ENCODE measurements around the gene ARNT2.

Gene ARNT2

DNA sequence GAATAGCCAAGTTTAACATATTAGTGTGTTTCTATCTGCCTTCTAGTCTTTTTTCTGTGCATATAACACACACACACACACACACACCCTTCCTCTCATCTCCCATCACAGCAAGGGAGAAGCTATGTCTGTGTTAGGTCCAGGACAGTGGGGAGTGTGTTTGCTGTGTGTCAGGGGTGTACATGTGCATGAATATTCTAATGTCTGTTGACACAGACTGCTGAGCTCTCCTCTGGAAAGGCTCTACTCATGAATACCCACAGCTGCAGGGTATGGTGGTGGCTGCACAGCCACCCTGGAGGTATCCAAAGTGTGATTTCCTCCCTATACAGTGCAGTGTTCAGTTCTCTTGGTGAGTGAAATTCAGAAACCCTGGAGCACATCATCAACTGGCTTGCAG lies 42.9 kb downstream of the ARNT2 start:
- no peaks in the 10 kb centered on the region for H3K4me1 ChIP-seq (ENCODE audit: control extremely low read depth in 1 of 4, control insufficient read depth in 4 of 4, insufficient read depth in 4 of 4, low read length in 3 of 4)
- CTCF ChIA-PET = interaction anchor here (1.0 to 1.1 kb wide), 2 partner anchors 8 to 333 kb away, joined by 3 read pairs; no protein-coding TSS in a partner anchor
- POLR2A ChIA-PET = no interaction called here
- peaks cover 0 to 5% (median 1%) of the 10 kb centered on the region in 5 experiments for H3K27me3 ChIP-seq (replicated peaks in 2 of 5; ENCODE audit: control insufficient read depth in 4 of 5, insufficient read depth in 5 of 5, low read length in 4 of 5)
- no peak for DNase-seq
- H3K9me3 ChIP-seq (ENCODE audit: control extremely low read depth in 1 of 5, control insufficient read depth in 4 of 5, insufficient read depth in 2 of 5, low read depth in 1 of 5, low read length in 4 of 5) = no peaks in the 10 kb centered on the region
- H3K27ac ChIP-seq (ENCODE audit: insufficient read depth in 1 of 2, low read depth in 1 of 2, low read length in 2 of 2, poor library complexity in 1 of 2, severe bottlenecking in 2 of 2) = no peak overlapping the region
- no peaks in the 10 kb centered on the region for H3K36me3 ChIP-seq (ENCODE audit: control insufficient read depth in 4 of 4, insufficient read depth in 4 of 4, low read length in 3 of 4)
- no peak overlapping the region for H3K4me3 ChIP-seq (ENCODE audit: control insufficient read depth in 1 of 7, extremely low read depth in 1 of 7, insufficient read depth in 4 of 7, low read depth in 2 of 7, low read length in 6 of 7)

DNA sequence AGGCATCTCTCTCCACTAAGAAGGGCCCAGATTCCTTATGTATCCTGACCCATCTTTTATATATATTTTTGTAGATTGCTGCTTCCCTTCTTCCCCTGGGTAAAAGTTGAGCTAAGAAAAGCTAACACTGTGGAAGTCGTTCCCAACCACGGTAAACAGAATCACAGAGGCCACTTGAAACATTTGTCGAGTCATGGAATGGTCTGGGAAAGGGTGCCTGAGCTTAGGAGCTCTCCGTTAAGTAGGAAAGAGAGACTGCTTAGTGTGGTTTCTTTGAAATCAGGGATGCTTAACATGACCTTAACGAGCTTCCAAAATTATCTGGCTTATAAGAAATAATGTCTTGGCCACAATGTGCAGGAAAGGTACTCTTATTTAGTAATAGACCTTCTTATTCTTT lies 45.6 kb downstream of the ARNT2 start:
- ChIA-PET POLR2A (interaction anchor here (0.6 kb wide), 1 partner anchor 166 kb away, joined by 4 read pairs; no protein-coding TSS in a partner anchor), CTCF (interaction anchor here (0.8 to 1.7 kb wide), 3 partner anchors 11 to 520 kb away, joined by 3 to 7 read pairs (median 6); no protein-coding TSS in a partner anchor)
- no peaks in the 10 kb centered on the region for H3K36me3 ChIP-seq (ENCODE audit: control insufficient read depth in 4 of 4, insufficient read depth in 4 of 4, low read length in 3 of 4)
- no peaks in the 10 kb centered on the region for H3K9me3 ChIP-seq (ENCODE audit: control extremely low read depth in 1 of 5, control insufficient read depth in 4 of 5, insufficient read depth in 2 of 5, low read depth in 1 of 5, low read length in 4 of 5)
- no peak overlapping the region for H3K27ac ChIP-seq (ENCODE audit: insufficient read depth in 1 of 2, low read depth in 1 of 2, low read length in 2 of 2, poor library complexity in 1 of 2, severe bottlenecking in 2 of 2)
- H3K4me3 ChIP-seq (ENCODE audit: control insufficient read depth in 1 of 7, extremely low read depth in 1 of 7, insufficient read depth in 4 of 7, low read depth in 2 of 7, low read length in 6 of 7) = no peak overlapping the region
- no peak for DNase-seq
- H3K27me3 ChIP-seq (replicated peaks in 2 of 5; ENCODE audit: control insufficient read depth in 4 of 5, insufficient read depth in 5 of 5, low read length in 4 of 5) = peaks cover 0 to 3% (median 0%) of the 10 kb centered on the region in 5 experiments
- no peaks in the 10 kb centered on the region for H3K4me1 ChIP-seq (ENCODE audit: control extremely low read depth in 1 of 4, control insufficient read depth in 4 of 4, insufficient read depth in 4 of 4, low read length in 3 of 4)
- 85% methylated on average over 4 of the region's 5 CpGs for WGBS (ENCODE audit: insufficient coverage)

DNA sequence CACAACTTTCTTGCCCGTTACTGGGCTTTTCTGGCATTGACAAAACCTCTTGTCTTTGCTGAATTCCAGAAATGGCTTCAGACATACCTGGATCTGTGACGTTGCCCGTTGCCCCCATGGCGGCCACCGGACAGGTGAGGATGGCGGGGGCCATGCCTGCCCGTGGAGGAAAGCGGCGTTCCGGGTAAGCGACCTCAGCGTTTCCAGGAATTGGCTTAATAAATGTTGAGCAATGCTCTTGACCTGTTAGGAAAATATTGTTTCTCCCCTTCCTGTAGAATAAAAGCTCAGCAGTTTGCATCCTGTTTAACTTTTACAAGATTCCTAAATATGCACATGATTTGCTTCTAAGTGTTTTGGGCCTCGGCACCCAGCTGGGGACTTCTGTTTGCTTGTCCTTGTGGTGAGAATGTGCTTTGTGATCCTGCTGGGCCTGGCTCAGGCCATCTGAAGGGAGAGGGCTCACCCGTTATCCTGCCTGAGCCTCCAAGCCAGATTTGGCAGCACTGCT lies 46.7 kb downstream of the ARNT2 start:
- ChIA-PET POLR2A (no interaction called here), CTCF (interaction anchor here (1.3 kb wide), 1 partner anchor 328 kb away, joined by 3 read pairs; the partner anchor contains the start of gene CEMIP)
- 96% methylated on average over 12 of the region's 14 CpGs for WGBS (ENCODE audit: insufficient coverage)
- Histone ChIP-seq H3K4me3 (ENCODE audit: control insufficient read depth in 1 of 7, extremely low read depth in 1 of 7, insufficient read depth in 4 of 7, low read depth in 2 of 7, low read length in 6 of 7) (no peak overlapping the region), H3K27me3 (replicated peaks in 2 of 5; ENCODE audit: control insufficient read depth in 4 of 5, insufficient read depth in 5 of 5, low read length in 4 of 5) (peaks cover 0 to 6% (median 0%) of the 10 kb centered on the region in 5 experiments), H3K27ac (ENCODE audit: insufficient read depth in 1 of 2, low read depth in 1 of 2, low read length in 2 of 2, poor library complexity in 1 of 2, severe bottlenecking in 2 of 2) (no peak overlapping the region), H3K9me3 (ENCODE audit: control extremely low read depth in 1 of 5, control insufficient read depth in 4 of 5, insufficient read depth in 2 of 5, low read depth in 1 of 5, low read length in 4 of 5) (no peaks in the 10 kb centered on the region), H3K36me3 (ENCODE audit: control insufficient read depth in 4 of 4, insufficient read depth in 4 of 4, low read length in 3 of 4) (no peaks in the 10 kb centered on the region), H3K4me1 (ENCODE audit: control extremely low read depth in 1 of 4, control insufficient read depth in 4 of 4, insufficient read depth in 4 of 4, low read length in 3 of 4) (no peaks in the 10 kb centered on the region)
- no peak for DNase-seq

DNA sequence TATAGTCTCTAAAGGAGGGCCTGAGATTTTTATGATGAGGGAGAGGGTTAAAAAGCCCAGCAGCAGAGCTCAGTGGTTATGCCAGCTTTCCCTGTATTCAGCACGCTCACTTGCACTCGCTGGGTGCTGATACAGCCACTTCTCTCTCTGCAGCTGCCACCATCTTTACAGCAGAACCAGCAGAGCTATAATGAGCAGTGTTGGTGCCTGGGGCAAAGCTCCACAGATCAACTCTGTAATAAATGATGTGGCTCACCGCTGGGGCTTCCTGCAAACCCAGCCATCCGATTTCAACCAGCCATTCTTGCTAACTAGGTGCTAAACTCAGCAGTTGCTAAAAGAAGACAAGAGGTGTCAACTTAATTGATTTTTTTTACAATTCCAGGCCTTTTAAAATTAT lies 48.0 kb downstream of the ARNT2 start:
- H3K9me3 ChIP-seq (ENCODE audit: control extremely low read depth in 1 of 5, control insufficient read depth in 4 of 5, insufficient read depth in 2 of 5, low read depth in 1 of 5, low read length in 4 of 5) = no peaks in the 10 kb centered on the region
- H3K27me3 ChIP-seq (replicated peaks in 2 of 5; ENCODE audit: control insufficient read depth in 4 of 5, insufficient read depth in 5 of 5, low read length in 4 of 5) = peaks cover 0 to 6% (median 2%) of the 10 kb centered on the region in 5 experiments
- 85% methylated on average over 4 of the region's 4 CpGs for whole genome bisulfite sequencing (ENCODE audit: insufficient coverage)
- no peaks in the 10 kb centered on the region for H3K36me3 ChIP-seq (ENCODE audit: control insufficient read depth in 4 of 4, insufficient read depth in 4 of 4, low read length in 3 of 4)
- no peak overlapping the region for H3K4me3 ChIP-seq (ENCODE audit: control insufficient read depth in 1 of 7, extremely low read depth in 1 of 7, insufficient read depth in 4 of 7, low read depth in 2 of 7, low read length in 6 of 7)
- H3K4me1 ChIP-seq (ENCODE audit: control extremely low read depth in 1 of 4, control insufficient read depth in 4 of 4, insufficient read depth in 4 of 4, low read length in 3 of 4) = no peaks in the 10 kb centered on the region
- H3K27ac ChIP-seq (ENCODE audit: insufficient read depth in 1 of 2, low read depth in 1 of 2, low read length in 2 of 2, poor library complexity in 1 of 2, severe bottlenecking in 2 of 2) = no peak overlapping the region
- CTCF ChIA-PET = interaction anchor here (1.3 kb wide), 1 partner anchor 327 kb away, joined by 3 read pairs; the partner anchor contains the start of gene CEMIP
- POLR2A ChIA-PET = no interaction called here
- DNase-seq = no peak

DNA sequence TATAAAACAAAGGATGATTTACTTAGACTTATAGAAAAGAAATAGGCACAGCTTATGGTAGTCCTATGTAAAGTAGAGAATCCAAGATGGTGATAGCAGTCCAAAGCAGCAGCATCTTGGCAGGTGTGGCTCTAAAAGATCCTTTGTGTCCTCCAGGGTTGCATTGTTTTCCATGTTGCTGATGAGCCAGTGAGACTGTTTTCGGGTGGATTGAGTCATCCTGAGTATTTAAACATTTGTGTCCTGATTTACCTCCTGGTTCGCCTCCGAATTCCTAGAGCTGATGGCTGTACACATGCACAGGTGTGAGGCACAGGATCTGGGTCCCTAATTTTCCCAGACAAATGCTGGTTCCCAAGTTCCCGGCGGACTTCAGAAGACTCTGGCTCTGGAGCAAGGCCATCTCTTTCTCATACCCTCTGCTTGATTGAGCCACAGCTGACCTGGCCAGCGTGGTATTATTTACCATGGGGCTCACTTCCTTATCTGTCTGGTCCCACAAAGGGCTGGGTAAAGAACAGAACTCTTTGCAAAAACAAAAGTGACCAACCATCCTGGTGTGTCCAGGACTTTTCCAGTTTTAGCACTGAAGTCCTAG lies 51.0 kb downstream of the ARNT2 start:
- no peaks in the 10 kb centered on the region for H3K9me3 ChIP-seq (ENCODE audit: control extremely low read depth in 1 of 5, control insufficient read depth in 4 of 5, insufficient read depth in 2 of 5, low read depth in 1 of 5, low read length in 4 of 5)
- CTCF ChIA-PET = interaction anchor here (0.6 to 4.7 kb wide), 19 partner anchors 8 to 517 kb away, joined by 3 to 30 read pairs (median 4); partner anchors contain the start of gene CEMIP
- H3K27ac ChIP-seq (ENCODE audit: insufficient read depth in 1 of 2, low read depth in 1 of 2, low read length in 2 of 2, poor library complexity in 1 of 2, severe bottlenecking in 2 of 2) = no peak overlapping the region
- H3K4me1 ChIP-seq (ENCODE audit: control extremely low read depth in 1 of 4, control insufficient read depth in 4 of 4, insufficient read depth in 4 of 4, low read length in 3 of 4) = no peaks in the 10 kb centered on the region
- POLR2A ChIA-PET = no interaction called here
- 86% methylated on average over 6 of the region's 6 CpGs for WGBS (ENCODE audit: insufficient coverage)
- no peak overlapping the region for H3K4me3 ChIP-seq (ENCODE audit: control insufficient read depth in 1 of 7, extremely low read depth in 1 of 7, insufficient read depth in 4 of 7, low read depth in 2 of 7, low read length in 6 of 7)
- no peaks in the 10 kb centered on the region for H3K36me3 ChIP-seq (ENCODE audit: control insufficient read depth in 4 of 4, insufficient read depth in 4 of 4, low read length in 3 of 4)
- DNase-seq = no peak
- peaks cover 0 to 5% (median 2%) of the 10 kb centered on the region in 5 experiments for H3K27me3 ChIP-seq (replicated peaks in 2 of 5; ENCODE audit: control insufficient read depth in 4 of 5, insufficient read depth in 5 of 5, low read length in 4 of 5)

DNA sequence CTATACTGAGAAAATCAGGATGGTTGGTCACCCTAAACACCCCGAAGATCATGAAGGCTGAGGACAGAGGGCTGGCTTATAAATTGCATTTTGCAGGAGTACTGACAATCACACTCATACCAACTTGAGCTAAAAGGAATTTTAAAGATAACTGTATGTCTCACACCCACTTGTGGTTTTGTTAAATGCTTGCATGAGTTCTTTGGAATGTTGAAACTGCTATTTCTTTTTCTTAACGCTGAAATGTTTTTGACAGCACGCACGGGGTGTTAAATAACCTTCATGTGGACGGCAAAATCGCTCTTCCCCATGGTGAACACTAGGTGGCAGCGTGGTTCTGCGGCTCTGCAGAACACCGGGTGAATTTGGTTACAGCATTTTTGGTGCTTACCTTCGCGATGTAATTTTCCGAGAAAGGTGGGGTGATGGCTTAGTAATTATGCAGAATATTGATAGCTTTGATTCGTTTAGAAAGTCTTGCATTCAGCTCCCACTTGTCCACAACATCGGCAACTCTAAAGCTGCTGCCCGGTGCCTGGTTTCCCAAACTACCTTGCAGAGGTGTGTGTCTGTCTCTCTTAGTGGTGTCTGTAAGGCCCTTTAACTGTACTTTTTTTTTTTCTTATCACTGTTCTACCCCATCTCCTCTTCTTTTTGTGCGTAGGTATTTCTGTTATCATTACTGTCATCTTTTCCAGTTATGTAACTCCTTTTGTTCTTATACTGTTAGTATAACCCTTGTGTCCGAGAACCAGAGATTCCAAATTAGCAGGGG lies 51.7 kb downstream of the ARNT2 start:
- ChIA-PET POLR2A (no interaction called here), CTCF (interaction anchor here (0.6 to 4.7 kb wide), 30 partner anchors 9 to 1327 kb away, joined by 3 to 30 read pairs (median 3); partner anchors contain the start of gene CEMIP)
- DNase-seq = peak; percentile 72 to 88 (median 83)
- no peaks in the 10 kb centered on the region for H3K9me3 ChIP-seq (ENCODE audit: control extremely low read depth in 1 of 5, control insufficient read depth in 4 of 5, insufficient read depth in 2 of 5, low read depth in 1 of 5, low read length in 4 of 5)
- 2% methylated on average over 10 of the region's 17 CpGs for WGBS (ENCODE audit: insufficient coverage)
- H3K27me3 ChIP-seq (replicated peaks in 2 of 5; ENCODE audit: control insufficient read depth in 4 of 5, insufficient read depth in 5 of 5, low read length in 4 of 5) = peaks cover 0 to 6% (median 2%) of the 10 kb centered on the region in 5 experiments
- H3K36me3 ChIP-seq (ENCODE audit: control insufficient read depth in 4 of 4, insufficient read depth in 4 of 4, low read length in 3 of 4) = no peaks in the 10 kb centered on the region
- H3K27ac ChIP-seq (ENCODE audit: insufficient read depth in 1 of 2, low read depth in 1 of 2, low read length in 2 of 2, poor library complexity in 1 of 2, severe bottlenecking in 2 of 2) = no peak overlapping the region
- no peak overlapping the region for H3K4me3 ChIP-seq (ENCODE audit: control insufficient read depth in 1 of 7, extremely low read depth in 1 of 7, insufficient read depth in 4 of 7, low read depth in 2 of 7, low read length in 6 of 7)
- H3K4me1 ChIP-seq (ENCODE audit: control extremely low read depth in 1 of 4, control insufficient read depth in 4 of 4, insufficient read depth in 4 of 4, low read length in 3 of 4) = no peaks in the 10 kb centered on the region
